Endodermal cell (in vitro differentiated cells): ENCODE results near the gene AMBRA1. TPM values are rescaled to one million over a fixed set of nuclear protein-coding genes. Genes with fewer than 3 reads are reported as not detected.

ENCODE experiments used
- DNase-seq: peaks from one replicate; pipeline ENCODE4 v3.0.0-alpha.2; 2017
- H3K27ac ChIP-seq: 2 replicates; pipeline ENCODE4 v1.5.1; 2013; ENCODE audit warnings: mild to moderate bottlenecking, low read depth, low read length, moderate library complexity
- H3K27me3 ChIP-seq: 2 replicates; pipeline ENCODE4 v1.6.1; 2013; ENCODE audit warnings: mild to moderate bottlenecking, low read length, moderate library complexity; ENCODE audit not compliant: insufficient read depth, control insufficient read depth, poor library complexity, severe bottlenecking
- H3K36me3 ChIP-seq: 2 replicates; pipeline ENCODE4 v1.7.0; 2013; ENCODE audit warnings: mild to moderate bottlenecking, low read length, moderate library complexity; ENCODE audit not compliant: control insufficient read depth, insufficient read depth
- H3K4me1 ChIP-seq: one replicate; pipeline ENCODE4 v1.7.0; 2013; ENCODE audit warnings: low read length; ENCODE audit not compliant: control insufficient read depth, insufficient read depth
- H3K4me3 ChIP-seq: 2 replicates; pipeline ENCODE4 v1.5.1; 2013; ENCODE audit warnings: mild to moderate bottlenecking, low read length, moderate library complexity
- H3K9ac ChIP-seq: 2 replicates; pipeline ENCODE4 v1.6.1; 2013; ENCODE audit warnings: mild to moderate bottlenecking, low read length, moderate library complexity; ENCODE audit not compliant: poor library complexity, severe bottlenecking; ENCODE audit errors: extremely low read depth
- H3K9me3 ChIP-seq: 2 replicates; pipeline ENCODE4 v1.6.1; 2013; ENCODE audit warnings: mild to moderate bottlenecking, low read length, moderate library complexity; ENCODE audit not compliant: control insufficient read depth
- H3K27ac Mint-ChIP-seq: 2 replicates; pipeline ENCODE4 v1.8.0; 2020; ENCODE audit warnings: mixed read lengths
- H3K27me3 Mint-ChIP-seq: 2 replicates; pipeline ENCODE4 v1.8.0; 2021; ENCODE audit warnings: mild to moderate bottlenecking, mixed read lengths; ENCODE audit not compliant: insufficient read depth
- H3K36me3 Mint-ChIP-seq: 2 replicates; pipeline ENCODE4 v1.8.0; 2020; ENCODE audit warnings: low read depth, mixed read lengths
- H3K4me1 Mint-ChIP-seq: 2 replicates; pipeline ENCODE4 v1.8.0; 2020; ENCODE audit warnings: mixed read lengths
- H3K4me3 Mint-ChIP-seq: 2 replicates; pipeline ENCODE4 v1.8.0; 2020; ENCODE audit warnings: mild to moderate bottlenecking, moderate library complexity, mixed read lengths
- H3K9me3 Mint-ChIP-seq: 2 replicates; pipeline ENCODE4 v1.8.0; 2020; ENCODE audit warnings: mild to moderate bottlenecking, mixed read lengths
- CTCF ChIP-seq: fragments of 200-600 bp; sonication (generic); conservative IDR thresholded peaks from 2 replicates; pipeline ENCODE4 v1.5.0; 2021; ENCODE audit warnings: antibody characterized with exemption, mild to moderate bottlenecking
- WGBS, 2 experiments: methylation state at CpG; one replicate each; pipeline versions ENCODE4 v1.1.5 to v1.1.7; 2013; ENCODE audit warnings: missing lambda C conversion rate in 2 of 2, mixed read lengths in 1 of 2; ENCODE audit not compliant: insufficient coverage in 1 of 2, insufficient read length in 1 of 2; 5-methylcytosine and 5-hydroxymethylcytosine counted together
- total RNA-seq, 2 donors: library from RNA; stranded (reverse); fragmentation: NEBNext Ultra II Directional in 1 of 2; extraction: Animal tissue kit (Norgen Biotek cat#: 25700) in 1 of 2; gene quantifications; 2 replicates in 1 of 2; 3 replicates in 1 of 2; pipeline ENCODE4 v1.2.1, GENCODE V29; 2021

AMBRA1 gene
- total RNA-seq, 2 donors from 2014 or later: 54.5 to 67.8 TPM

GRCh38 chr11:46364056-46364455, 229.8 kb downstream of the AMBRA1 start:
- Histone ChIP-seq H3K4me1 (peaks cover 6% of the 10 kb centered on the region), H3K9ac (no peak overlapping the region), H3K36me3 (peaks cover 11% of the 10 kb centered on the region), H3K4me3 (no peak overlapping the region), H3K27me3 (no peaks in the 10 kb centered on the region), H3K27ac (no peak overlapping the region), H3K9me3 (no peaks in the 10 kb centered on the region)
- H3K27me3 Mint-ChIP-seq: no peaks in the 10 kb centered on the region
- no peak for DNase-seq
- H3K36me3 Mint-ChIP-seq: peaks cover 2% of the 10 kb centered on the region
- no peak overlapping the region for H3K4me3 Mint-ChIP-seq
- H3K9me3 Mint-ChIP-seq: no peaks in the 10 kb centered on the region
- no peak for TF ChIP-seq CTCF
- peaks cover 19% of the 10 kb centered on the region for H3K4me1 Mint-ChIP-seq
- H3K27ac Mint-ChIP-seq: no peak overlapping the region
- 93 to 99% methylated on average over 7 to 9 of the region's 9 CpGs for WGBS, 2 experiments

GRCh38 chr11:46363455-46364005, 230.3 kb downstream of the AMBRA1 start:
- no peaks in the 10 kb centered on the region for H3K27me3 ChIP-seq
- no peak overlapping the region for H3K4me3 ChIP-seq
- no peak for DNase-seq
- peaks cover 7% of the 10 kb centered on the region for H3K36me3 ChIP-seq
- H3K4me3 Mint-ChIP-seq: no peak overlapping the region
- peaks cover 19% of the 10 kb centered on the region for H3K4me1 Mint-ChIP-seq
- H3K9me3 ChIP-seq: no peaks in the 10 kb centered on the region
- no peaks in the 10 kb centered on the region for H3K9me3 Mint-ChIP-seq
- no peaks in the 10 kb centered on the region for H3K27me3 Mint-ChIP-seq
- H3K4me1 ChIP-seq: peaks cover 6% of the 10 kb centered on the region
- no peak overlapping the region for H3K27ac Mint-ChIP-seq
- H3K27ac ChIP-seq: peak overlapping the region; percentile 49
- H3K36me3 Mint-ChIP-seq: peaks cover under 1% of the 10 kb centered on the region
- WGBS, 2 experiments: 89 to 91% methylated on average over 14 to 21 of the region's 21 CpGs
- TF ChIP-seq CTCF: no peak
- H3K9ac ChIP-seq: no peak overlapping the region

GRCh38 chr11:46363031-46363407, 230.8 kb downstream of the AMBRA1 start:
- no peaks in the 10 kb centered on the region for H3K9me3 ChIP-seq
- H3K27ac ChIP-seq: peak overlapping the region; percentile 72
- WGBS, 2 experiments: 55 to 68% methylated on average over 8 to 9 of the region's 9 CpGs
- Mint-ChIP-seq H3K4me3 (no peak overlapping the region), H3K9me3 (no peaks in the 10 kb centered on the region), H3K27me3 (no peaks in the 10 kb centered on the region), H3K4me1 (peaks cover 19% of the 10 kb centered on the region), H3K36me3 (no peaks in the 10 kb centered on the region), H3K27ac (peak overlapping the region; percentile 85)
- H3K4me3 ChIP-seq: no peak overlapping the region
- no peaks in the 10 kb centered on the region for H3K27me3 ChIP-seq
- H3K9ac ChIP-seq: no peak overlapping the region
- no peak for DNase-seq
- no peak for TF ChIP-seq CTCF
- peaks cover 2% of the 10 kb centered on the region for H3K36me3 ChIP-seq
- H3K4me1 ChIP-seq: peaks cover 6% of the 10 kb centered on the region
